CD4-positive, alpha-beta T cell treated with Interleukin-17A for 1 hour (primary cell): Measurements from ENCODE around the gene ZNF467.

Source experiments
- DNase-seq: peaks from one replicate; pipeline ENCODE4 v3.0.0-alpha.2; 2020

The ZNF467 gene

DNA sequence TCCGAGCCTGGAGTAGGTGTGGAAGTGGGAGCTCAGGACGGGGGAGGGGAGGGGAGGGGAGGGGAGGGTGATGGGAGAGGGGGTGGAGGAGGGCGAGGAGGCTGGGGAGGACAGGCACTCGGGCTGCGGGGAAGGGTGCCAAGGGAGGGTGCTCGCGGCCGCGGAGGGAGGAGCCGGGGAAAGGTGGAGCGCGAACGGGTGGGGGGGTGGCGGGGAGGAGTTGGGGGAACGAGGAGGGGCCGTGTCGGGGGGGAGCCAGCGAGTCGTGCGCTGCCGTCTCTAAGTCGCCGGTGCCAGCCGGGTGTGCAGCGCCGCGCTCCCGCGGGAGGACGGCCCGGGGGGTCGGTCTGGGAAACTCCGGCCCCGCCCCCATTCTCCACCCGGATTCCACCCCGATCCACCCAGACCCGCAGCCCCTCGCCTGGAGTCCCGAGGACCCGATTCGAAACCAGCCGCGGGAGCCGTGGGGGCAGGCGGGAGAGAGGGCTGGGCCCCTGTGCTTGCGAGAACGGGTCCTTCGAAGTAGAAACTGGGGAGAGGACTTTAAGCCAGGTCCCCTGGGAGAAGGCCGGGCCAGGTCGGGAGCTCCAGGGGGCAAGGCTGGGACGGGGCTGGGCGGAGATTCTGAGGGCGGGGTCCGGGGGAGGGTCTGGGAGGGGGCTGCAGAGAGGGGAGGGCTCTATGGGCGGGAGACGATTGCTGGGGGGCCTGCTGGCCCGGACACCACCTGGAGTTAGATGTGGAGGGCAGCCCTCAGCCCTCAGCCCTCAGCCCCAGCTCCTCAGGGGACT is at the start of gene ZNF467:
Gene ZNF467, minus strand, starts transcription at position 143 of the 791 bp plus-strand sequence. CDS start 2,556 bp downstream, outside the sequence.
- DNase-seq: peak; percentile 66

GRCh38 chr7:149822353-149822943 is 49.1 kb upstream of the ZNF467 start:
- no peak for DNase-seq

GRCh38 chr7:149821191-149822148 is 48.1 kb upstream of the ZNF467 start:
- no peak for DNase-seq

DNA sequence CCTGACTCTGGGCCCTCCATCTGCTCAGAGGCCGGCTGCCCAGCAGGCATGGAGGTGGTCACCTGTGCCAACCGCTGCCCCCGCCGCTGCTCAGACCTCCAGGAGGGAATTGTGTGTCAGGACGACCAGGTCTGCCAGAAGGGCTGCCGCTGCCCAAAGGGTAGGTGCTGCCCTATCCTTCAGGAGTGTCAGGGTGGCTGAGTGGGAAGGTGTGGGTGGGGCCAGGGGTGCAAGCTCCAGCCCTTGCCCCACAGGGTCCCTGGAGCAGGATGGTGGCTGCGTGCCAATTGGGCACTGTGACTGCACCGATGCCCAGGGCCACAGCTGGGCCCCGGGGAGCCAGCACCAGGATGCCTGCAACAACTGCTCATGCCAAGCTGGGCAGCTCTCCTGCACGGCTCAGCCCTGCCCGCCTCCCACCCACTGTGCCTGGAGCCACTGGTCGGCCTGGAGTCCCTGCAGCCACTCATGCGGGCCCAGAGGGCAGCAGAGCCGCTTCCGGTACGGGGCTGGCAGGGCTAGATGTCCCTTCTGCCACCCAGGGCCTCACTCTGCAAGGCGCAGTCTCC is 47.3 kb upstream of the ZNF467 start:
- DNase-seq: no peak

DNA sequence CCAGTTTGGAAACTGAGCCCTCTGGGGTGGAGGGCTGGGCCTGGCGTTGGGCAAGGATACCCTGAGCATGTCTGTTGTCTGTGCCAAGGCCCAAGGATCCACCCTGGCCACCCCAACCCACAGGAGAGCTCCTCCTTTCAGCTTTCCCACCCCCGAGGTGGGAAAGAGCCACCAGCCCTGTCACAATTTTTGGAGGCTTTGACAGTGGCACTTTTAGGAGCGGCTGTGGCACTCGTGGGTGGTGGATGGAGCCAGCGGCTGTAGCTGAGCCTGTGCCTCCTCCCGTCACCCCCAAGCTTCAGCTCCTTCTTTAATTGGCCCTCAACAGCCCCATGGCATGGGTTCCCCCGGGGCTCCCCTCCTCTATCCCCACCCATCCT is 46.6 kb upstream of the ZNF467 start:
- DNase-seq: no peak

DNA sequence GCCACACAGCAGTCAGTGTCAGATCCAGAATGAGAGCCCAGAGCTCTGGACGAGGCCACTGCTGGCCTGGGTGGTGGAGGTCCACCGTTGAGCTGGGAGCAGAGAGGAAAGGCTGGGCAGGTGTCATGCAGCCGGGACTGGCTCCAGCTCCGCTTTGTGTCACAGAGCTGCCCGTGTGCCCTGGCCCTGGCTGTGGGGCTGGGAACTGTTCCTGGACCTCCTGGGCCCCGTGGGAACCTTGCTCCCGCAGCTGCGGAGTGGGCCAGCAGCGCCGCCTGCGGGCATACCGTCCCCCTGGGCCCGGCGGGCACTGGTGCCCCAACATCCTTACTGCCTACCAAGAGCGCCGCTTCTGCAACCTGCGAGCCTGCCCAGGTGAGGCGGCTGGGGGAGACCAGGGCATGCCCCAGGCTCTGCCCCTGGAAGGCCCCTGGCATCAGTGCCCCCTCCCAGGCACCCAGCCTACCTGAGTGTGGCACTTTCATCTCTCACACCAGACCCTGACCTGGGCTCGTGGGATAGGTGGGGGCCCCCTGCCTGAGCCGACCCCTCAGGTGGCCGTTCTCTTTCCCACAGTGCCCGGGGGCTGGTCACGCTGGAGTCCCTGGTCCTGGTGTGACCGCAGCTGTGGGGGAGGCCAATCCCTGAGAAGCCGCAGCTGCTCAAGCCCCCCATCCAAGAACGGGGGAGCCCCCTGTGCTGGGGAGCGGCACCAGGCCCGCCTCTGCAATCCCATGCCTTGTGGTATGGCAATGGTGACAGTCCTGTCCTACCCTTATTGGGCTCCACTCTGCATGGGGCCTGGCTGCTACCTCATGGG is 46.0 kb upstream of the ZNF467 start:
- no peak for DNase-seq

DNA sequence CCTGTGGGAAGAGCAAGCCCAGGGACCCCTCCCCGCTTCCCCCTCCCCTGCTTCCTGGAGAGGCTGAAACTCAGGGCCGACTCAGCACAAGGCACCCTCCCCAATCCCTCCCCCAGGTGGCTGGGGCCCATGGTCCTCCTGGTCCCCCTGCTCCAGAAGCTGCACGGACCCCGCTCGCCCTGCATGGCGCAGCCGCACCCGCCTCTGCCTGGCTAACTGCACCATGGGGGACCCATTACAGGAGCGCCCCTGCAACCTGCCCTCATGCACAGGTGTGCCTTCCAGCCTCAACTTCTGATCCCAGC is 45.1 kb upstream of the ZNF467 start:
- DNase-seq: no peak

DNA sequence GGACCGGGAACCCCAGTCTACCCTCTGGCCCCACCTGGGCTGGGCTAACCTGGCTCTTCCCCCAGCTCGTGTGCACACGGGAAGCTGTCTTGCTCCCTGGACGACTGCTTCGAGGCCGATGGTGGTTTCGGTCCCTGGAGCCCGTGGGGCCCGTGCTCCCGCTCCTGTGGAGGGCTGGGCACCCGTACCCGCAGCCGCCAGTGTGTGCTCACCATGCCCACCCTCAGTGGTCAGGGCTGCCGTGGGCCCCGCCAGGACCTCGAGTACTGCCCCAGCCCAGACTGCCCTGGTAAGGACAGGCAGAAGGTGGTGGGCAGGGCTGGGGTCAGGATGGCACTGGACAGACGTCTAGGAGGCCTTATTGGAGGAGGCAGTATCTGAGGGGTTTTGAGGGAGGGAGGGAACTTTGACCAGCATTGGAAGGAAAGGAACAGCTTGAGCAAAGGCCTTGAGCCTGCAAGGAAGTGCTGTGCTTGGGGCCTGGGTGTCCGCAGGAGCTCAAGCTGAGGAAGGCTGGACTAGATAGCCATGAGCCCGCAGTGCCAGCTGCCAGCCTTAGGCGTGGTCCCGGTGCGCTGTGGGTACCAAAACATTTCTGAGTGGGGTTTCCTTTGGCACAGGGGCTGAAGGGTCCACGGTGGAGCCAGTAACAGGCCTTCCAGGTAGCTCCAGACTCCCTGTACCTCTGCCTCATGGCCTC is 44.6 kb upstream of the ZNF467 start:
- no peak for DNase-seq

- DNase-seq: no peak
Observed at GRCh38 chr7:149817301-149817771, 43.9 kb upstream of the ZNF467 start.

DNA sequence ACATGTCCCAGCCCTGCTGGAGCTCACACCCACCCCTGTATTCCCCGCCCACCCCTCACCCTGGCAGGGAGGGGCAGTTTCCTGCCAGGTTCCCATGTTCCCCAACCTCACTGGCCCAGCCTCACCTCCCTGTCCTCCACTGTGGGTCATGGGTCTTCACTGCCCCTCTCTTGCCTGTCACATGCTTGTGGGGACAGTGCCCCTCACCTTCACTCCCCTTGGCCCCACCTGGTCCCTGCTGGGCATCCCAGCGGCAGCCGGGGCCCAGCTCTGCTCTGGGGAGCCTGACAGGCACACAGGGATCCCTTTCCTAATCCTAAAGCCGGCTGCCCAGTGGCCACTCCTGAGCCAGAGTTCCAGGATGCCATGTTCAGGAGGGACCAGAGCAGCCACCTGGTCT is 43.4 kb upstream of the ZNF467 start:
- no peak for DNase-seq

GRCh38 chr7:149816267-149816751 is 42.9 kb upstream of the ZNF467 start:
- no peak for DNase-seq

DNA sequence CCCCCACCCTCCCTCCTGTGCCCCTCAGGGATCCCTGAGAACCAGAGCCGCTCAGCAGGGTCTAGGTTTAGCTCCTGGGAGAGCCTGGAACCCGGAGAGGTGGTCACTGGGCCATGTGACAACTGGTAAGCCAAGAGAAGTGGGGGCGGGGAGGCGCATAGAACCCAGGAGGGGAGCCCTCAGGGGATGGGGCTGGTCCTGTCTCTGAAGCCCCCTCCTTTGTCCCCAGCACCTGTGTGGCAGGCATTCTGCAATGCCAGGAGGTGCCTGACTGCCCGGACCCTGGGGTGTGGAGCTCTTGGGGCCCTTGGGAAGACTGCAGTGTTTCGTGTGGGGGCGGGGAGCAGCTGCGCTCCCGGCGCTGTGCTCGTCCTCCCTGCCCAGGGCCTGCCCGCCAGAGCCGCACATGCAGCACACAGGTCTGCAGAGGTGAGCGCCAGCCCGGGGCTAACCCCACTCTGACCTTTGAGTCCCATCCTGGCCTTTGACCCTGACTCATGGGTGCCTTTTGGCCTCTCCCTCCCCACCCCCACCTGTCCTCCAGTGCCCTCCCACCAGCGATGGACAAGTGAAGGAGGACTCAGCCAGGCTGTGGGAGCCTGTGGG is 42.4 kb upstream of the ZNF467 start:
- DNase-seq: no peak

GRCh38 chr7:149815121-149815520 is 41.7 kb upstream of the ZNF467 start:
- DNase-seq: no peak

DNA sequence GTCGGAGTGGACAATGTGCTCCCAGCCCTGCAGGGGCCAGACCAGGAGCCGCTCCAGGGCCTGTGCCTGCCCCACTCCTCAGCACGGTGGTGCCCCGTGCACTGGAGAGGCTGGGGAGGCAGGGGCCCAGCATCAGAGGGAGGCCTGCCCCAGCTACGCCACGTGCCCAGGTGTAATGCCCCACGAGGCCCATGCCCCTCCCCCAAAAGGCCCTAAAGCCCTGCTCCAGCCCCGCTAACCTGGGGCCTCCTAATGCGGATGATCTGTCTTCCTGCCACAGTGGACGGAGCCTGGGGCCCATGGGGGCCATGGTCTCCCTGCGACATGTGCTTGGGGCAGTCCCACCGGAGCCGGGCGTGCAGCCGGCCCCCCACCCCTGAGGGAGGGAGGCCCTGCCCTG is 41.1 kb upstream of the ZNF467 start:
- DNase-seq: no peak

DNA sequence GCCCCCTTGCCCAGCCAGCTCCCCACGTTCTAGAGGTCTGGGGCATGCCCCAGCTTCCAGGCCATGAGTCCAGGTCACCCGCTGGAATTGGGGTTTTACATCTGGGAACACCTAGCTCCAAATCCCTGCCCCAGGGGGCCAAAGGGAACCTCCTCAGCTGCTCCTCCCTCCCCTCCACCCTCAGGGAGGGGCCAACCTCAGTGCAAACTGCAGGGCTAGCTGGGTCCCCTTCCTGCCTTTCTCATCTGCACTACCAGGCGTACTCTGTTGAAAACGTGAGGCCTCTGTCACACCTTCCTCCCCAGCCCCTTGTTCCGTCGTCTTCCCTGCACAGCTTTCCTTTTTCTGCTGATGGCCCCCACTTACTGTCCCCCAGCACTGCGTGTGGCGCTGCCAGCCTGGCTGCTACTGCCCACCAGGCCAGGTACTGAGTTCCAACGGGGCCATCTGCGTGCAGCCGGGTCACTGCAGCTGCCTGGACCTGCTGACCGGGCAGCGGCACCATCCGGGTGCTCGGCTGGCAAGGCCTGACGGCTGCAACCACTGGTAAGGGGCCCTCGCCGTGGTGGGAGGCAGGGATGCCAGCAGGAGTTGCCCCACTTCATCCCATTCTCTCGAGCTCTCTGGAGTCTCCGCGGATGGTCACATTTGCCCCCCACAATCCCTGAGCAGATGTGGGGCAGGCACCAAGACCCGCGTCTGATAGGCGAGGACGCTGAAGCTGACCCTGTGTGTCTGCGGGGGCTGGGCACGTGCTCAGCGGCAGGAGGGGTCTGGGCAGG is 40.1 kb upstream of the ZNF467 start:
- no peak for DNase-seq

DNA sequence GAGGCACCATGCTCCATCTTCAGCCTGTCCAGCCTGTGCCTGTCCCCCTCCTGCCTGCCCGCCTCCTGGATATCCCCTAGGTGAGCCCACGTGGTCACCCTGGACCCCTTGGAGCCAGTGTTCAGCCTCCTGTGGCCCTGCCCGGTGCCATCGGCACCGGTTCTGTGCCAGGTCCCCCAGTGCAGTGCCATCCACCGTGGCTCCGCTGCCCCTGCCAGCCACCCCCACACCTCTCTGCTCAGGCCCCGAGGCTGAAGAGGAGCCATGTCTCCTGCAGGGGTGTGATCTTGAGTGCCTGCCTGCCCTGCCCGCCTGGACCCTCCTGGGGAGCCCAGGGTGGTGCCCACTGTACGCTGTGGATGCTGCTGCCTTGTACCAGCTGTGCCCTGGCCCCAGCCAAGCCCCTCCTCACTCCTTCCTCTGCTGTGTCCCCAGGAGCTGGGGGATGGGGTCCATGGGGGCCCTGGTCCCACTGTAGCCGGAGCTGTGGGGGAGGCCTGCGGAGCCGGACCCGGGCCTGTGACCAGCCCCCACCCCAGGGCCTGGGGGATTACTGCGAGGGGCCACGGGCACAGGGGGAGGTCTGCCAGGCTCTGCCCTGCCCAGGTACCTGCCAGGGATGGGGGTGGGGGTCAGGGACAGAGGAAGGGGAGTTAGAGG is 38.6 kb upstream of the ZNF467 start:
- no peak for DNase-seq

DNA sequence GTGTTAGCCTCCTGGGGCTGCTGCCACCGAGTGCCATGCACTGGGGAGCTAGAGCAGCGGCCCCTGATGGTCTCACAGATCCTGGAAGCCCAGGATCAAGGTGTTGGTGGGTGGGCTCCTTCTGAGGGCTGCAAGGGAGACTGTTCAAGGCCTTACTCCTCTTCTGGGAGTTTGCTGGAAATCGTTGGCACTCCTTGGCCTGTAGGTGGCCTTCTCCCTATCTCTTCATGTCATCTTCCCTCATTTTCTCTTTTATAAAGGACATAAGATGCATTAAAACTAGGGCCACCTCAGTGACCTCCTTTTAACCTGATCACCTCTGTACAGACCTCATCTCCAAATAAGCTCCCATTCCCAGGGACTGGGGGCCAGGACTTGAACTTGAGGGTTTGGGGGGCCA is 37.8 kb upstream of the ZNF467 start:
- DNase-seq: no peak

DNA sequence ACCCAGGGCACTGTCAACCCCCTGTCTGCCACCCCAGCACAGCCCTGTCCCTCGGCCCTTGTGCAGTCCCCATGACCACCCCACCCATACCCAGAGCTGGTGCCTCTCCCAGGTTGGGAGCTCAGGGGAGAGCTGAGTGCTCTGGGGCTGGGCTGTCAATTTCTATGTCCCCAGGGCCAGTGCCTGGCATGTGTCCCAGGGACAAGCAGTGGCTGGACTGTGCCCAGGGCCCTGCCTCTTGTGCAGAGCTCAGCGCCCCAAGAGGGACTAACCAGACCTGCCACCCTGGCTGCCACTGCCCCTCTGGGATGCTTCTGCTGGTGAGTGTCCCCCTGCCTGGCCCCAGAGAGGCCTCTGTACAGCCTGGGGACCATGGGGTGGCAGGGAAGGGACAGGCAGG is 35.8 kb upstream of the ZNF467 start:
- no peak for DNase-seq

DNA sequence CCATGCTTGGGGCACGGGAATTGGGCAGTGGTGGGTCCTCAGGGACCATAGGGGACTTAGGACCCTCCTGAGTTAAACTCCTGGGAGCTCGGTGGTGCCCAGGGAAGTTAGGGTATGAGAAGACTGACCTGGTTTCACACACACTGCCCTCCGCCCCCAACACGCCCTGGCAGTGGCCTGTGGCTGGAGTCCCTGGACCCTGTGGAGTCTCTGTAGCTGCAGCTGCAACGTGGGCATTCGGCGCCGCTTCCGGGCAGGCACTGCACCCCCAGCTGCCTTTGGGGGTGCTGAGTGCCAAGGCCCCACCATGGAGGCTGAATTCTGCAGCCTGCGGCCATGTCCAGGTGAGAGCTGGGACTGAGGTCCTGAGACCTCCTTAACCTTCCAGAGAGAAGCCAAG is 34.9 kb upstream of the ZNF467 start:
- DNase-seq: no peak

DNA sequence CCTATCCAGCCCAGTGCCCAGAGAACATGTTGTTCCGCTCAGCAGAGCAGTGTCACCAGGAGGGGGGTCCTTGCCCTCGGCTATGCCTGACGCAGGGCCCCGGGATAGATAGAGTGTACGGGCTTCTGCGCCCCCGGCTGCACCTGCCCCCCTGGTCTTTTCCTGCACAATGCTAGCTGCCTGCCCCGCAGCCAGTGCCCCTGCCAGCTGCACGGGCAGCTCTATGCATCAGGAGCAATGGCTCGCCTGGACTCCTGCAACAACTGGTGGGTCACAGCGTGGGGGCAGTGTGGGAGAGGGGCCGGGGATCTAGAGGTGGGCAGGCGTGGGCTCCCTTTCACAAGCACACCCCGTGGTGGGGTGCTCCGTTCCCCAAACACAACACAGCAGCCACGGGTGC is 33.3 kb upstream of the ZNF467 start:
- DNase-seq: no peak
